Transverse colon (tissue), 3 donors: ENCODE data around the gene GJB3.

ENCODE experiments used
- CTCF ChIP-seq, 5 experiments: fragments of 200-600 bp in 3 of 5; fragments of 450-650 bp in 2 of 5; sonication (generic) in 3 of 5; IDR thresholded peaks; 1 replicate in 2 of 5; 2 replicates in 3 of 5; pipeline ENCODE4 v1.5.1; 2016 to 2017; ENCODE audit warnings: antibody characterized with exemption in 5 of 5, inconsistent platforms in 3 of 5, mild to moderate bottlenecking in 2 of 5, moderate library complexity in 1 of 5
- POLR2A ChIP-seq: fragments of 450-650 bp; IDR thresholded peaks from one replicate; pipeline ENCODE4 v1.6.1; 2016; ENCODE audit warnings: antibody characterized with exemption, mild to moderate bottlenecking, moderate library complexity

GRCh38 chr1:34822202-34822601, 41.2 kb downstream of the GJB3 start:
- no peak for TF ChIP-seq POLR2A
- TF ChIP-seq CTCF (IDR thresholded peaks at IDR 0.05) = no peak
